ENCODE data around the gene WDR83. TPM values are rescaled to one million over a fixed set of nuclear protein-coding genes. Genes with fewer than 3 reads are reported as not detected.

WDR83 gene, protein sequence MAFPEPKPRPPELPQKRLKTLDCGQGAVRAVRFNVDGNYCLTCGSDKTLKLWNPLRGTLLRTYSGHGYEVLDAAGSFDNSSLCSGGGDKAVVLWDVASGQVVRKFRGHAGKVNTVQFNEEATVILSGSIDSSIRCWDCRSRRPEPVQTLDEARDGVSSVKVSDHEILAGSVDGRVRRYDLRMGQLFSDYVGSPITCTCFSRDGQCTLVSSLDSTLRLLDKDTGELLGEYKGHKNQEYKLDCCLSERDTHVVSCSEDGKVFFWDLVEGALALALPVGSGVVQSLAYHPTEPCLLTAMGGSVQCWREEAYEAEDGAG
- 5.5 and 6.0 TPM in 2 replicates for total RNA-seq

DNA sequence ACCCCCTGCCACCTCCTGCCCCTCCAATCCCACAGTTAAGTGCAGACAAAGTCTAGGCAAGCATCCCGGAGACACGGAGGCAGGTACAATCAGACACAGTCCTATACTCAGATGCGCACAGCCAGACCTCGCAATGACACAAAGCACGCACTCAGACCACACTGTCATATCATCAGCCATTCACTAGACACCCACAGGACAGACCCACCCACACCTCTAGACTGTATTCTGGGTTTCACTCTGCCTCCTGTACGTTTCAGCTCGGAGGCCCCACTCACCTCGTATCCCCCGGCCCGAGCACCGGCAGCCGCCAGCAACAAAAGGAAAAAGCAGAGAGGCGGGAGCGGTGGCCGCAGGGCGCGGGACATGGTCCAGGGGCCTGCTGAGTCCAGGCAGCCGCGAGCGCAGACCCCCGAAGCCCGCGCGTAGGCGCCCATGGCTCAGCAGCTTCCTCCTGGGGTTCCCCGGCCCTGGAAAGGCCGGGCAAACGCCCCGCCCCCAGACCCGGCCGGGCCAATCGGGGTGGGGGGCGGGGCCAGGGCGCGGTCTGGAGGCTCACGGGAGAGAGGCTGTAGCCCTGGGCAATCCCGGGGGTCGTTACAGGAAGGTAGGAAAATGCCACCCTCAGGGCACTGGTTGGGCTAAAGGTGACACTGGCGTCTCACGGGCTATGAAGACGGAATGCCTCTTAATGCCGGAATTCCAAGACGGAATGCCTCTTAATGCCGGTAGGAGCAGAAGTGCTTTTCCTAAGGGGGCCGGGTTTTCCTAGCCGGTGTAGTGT, at the start of gene WDR83, which contains the start of gene MAN2B1:
Gene WDR83 (plus strand): TSS at position 543 of the 784 bp plus-strand sequence. CDS start 2,984 bp downstream, outside the sequence.
Gene MAN2B1 (minus strand): TSS at position 478 of the 784 bp plus-strand sequence. CDS start 41 bp downstream, at position 437.

DNA sequence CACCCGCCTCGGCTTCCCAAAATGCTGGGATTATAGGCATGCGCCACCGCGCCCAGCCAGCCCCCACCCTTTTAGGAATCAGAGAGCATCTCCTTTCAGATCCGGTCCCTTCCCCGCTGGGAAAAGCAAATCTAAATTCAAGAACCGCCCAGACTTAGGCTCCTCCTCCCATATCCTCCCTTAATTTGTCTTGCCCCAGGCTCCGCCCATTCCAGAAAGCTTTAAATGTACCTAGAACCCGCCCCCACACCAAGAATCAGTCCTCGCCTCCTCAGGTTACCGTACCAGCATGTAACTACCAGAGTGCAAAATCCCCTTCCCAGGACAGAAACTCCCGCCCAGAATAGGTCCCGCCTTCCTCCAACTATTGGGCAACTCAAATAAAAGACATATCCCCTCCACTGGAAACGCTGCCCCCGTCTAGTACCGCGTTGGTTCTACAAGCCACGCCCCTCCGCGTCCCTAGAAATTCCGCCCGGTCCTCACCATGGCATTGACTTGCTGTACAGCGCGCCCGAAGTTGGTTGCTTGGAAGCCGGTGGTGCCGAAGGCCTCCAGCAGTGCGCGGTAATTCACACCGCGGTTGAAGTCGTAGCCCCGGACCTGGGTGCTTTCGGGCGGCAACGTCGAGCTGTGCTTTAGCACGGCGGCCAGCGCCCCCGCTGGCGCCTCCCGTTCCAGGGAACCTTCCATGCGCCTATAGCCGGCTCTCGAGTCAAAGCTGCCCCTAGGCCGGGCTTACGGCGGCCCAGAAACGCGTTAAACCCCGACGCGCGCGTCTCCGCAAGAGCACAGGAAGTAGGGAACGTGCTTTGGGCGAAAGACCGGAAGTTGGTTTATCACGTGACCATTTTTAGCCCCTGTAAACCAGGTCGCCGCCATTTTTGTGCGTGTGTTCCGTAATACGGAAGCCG, 14.7 kb downstream of the WDR83 start, which contains the start of gene DHPS:
Gene DHPS (minus strand): TSS at position 807 of the 914 bp plus-strand sequence. CDS start 114 bp downstream, at position 693.

GRCh38 chr19:12687496-12688196, 21.0 kb downstream of the WDR83 start, which contains the start of gene GNG14:
Gene GNG14 (plus strand): TSS chr19:12687998. CDS start chr19:12688049, 51 bp downstream.

DNA sequence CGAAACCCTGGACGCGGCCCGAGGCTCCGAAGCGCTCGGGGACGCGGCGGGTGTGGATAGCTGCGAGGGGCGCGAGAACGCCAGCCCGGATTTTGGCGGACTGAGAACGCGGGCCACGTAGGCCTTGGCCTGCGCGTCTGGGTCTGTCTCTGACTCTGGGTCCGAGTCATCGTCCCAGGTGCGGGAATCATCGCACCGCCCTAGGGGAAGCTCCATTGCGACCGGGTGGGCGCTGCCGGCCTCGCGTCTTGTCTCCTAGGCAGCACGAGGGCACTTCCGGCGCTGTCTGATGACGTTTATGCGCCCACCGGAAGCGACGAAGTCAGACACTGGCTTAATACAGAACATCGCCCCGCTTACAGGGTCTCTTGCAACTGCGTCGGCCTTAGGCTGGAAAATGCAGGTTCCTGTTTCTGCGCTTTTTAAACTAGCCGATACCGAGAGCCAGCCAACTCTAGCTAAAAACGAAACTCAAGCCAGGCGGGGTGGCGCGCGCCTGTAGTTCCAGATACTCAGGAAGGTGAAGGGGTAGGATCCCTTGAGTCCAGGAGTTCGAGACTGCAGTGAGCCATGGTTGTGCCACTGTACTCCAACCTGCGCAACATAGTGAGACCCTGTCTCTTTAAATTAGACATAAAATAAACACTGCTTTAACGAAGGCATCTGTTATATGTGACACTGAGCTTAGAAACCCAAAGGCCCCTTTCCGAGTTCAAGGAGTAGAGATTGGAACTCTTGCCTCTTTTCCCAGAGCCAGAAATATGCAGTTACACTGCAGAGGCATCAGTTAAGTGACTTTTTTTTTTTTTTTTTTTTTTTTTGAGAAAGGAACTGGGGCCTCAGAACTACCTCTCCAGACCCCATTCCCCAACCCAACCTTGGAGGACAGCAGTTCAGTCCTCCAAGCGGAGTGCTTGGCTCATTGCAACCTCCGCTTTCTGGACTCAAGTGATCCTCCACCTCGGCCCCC, 30.0 kb downstream of the WDR83 start, which contains the start of gene FBXW9:
Gene FBXW9 (minus strand): TSS at position 266 of the 970 bp plus-strand sequence. CDS start 50 bp downstream, at position 216.

GRCh38 chr19:12723641-12724426, 57.2 kb downstream of the WDR83 start, which contains the start of gene TNPO2:
Gene TNPO2 (minus strand): TSS chr19:12723932. CDS start chr19:12720977, 2,955 bp downstream.

Small RNA genes lying within 50 kb of the gene (small RNA-seq; reads per million reads assigned to genes)
- gene SNORD41 (ENCODE audit: low replicate concordance) = 33.0 reads per million, percentile 97 among the genes with 10 or more reads in this experiment

Other genes with a start within 250 kb of the WDR83 start
- 0.88 and 2.6 TPM in 2 replicates for gene ZNF443, start 225.8 kb upstream of the WDR83 start, total RNA-seq
- 0.66 and 1.9 TPM in 2 replicates for gene ZNF709, start 182.0 kb upstream of the WDR83 start, total RNA-seq
- gene ZNF564, start 115.3 kb upstream of the WDR83 start, total RNA-seq = 3.9 and 5.3 TPM in 2 replicates
- 8.5 and 9.6 TPM in 2 replicates for gene ZNF490, start 56.0 kb upstream of the WDR83 start, total RNA-seq
- gene ZNF791, start 55.9 kb upstream of the WDR83 start, total RNA-seq = 13.6 and 15.2 TPM in 2 replicates
- 40.5 and 48.8 TPM in 2 replicates for gene MAN2B1, start 65 bp upstream of the WDR83 start, total RNA-seq
- gene DHPS, start 15.1 kb downstream of the WDR83 start, total RNA-seq = 62.4 and 78.0 TPM in 2 replicates
- gene GNG14, start 21.2 kb downstream of the WDR83 start, total RNA-seq = not detected in 2 replicates
- 10.3 and 12.2 TPM in 2 replicates for gene FBXW9, start 29.8 kb downstream of the WDR83 start, total RNA-seq
- 45.1 and 73.3 TPM in 2 replicates for gene TNPO2, start 57.1 kb downstream of the WDR83 start, total RNA-seq
- 142 and 218 TPM in 2 replicates for gene TRIR, start 67.9 kb downstream of the WDR83 start, total RNA-seq
- gene GET3, start 70.7 kb downstream of the WDR83 start, total RNA-seq = 88.0 and 105 TPM in 2 replicates
- gene BEST2, start 85.0 kb downstream of the WDR83 start, total RNA-seq = not detected in 2 replicates
- 13.3 and 14.2 TPM in 2 replicates for gene HOOK2, start 108.7 kb downstream of the WDR83 start, total RNA-seq
- 187 and 191 TPM in 2 replicates for gene JUNB, start 124.7 kb downstream of the WDR83 start, total RNA-seq
- 188 and 197 TPM in 2 replicates for gene PRDX2, start 135.0 kb downstream of the WDR83 start, total RNA-seq
- not detected in 2 replicates for gene THSD8, start 135.3 kb downstream of the WDR83 start, total RNA-seq
- gene RNASEH2A, start 139.8 kb downstream of the WDR83 start, total RNA-seq = 4.4 and 45.4 TPM in 2 replicates
- gene RTBDN, start 167.8 kb downstream of the WDR83 start, total RNA-seq = not detected in 2 replicates
- not detected in 2 replicates for gene MAST1, start 171.7 kb downstream of the WDR83 start, total RNA-seq
- 11.5 and 37.2 TPM in 2 replicates for gene DNASE2, start 214.6 kb downstream of the WDR83 start, total RNA-seq
- not detected in 2 replicates for gene KLF1, start 220.4 kb downstream of the WDR83 start, total RNA-seq
- gene GCDH, start 224.4 kb downstream of the WDR83 start, total RNA-seq = 32.4 and 35.7 TPM in 2 replicates

Data from placental pericyte (primary cell).